HG02981 (cell line): ENCODE results near the gene CHCHD10.

Source experiments
- ATAC-seq: cut with Tn5 transposase; IDR thresholded peaks from one replicate; pipeline ENCODE4 v1.9.1; 2021; ENCODE audit warnings: mild to moderate bottlenecking, moderate library complexity; ENCODE audit not compliant: unreplicated experiment

Gene CHCHD10

GRCh38 chr22:23767673-23768548 lies at the start of gene CHCHD10:
CHCHD10 (minus strand) TSS chr22:23767972; CDS start chr22:23767874, 98 bp downstream.
- ATAC-seq = no peak

- ATAC-seq = no peak
These were observed 49.4 kb upstream of the CHCHD10 start for GRCh38 chr22:23817146-23817545.

- no peak for ATAC-seq
These were observed 48.6 kb upstream of the CHCHD10 start for GRCh38 chr22:23816156-23816976.

GRCh38 chr22:23815541-23816155 lies 47.9 kb upstream of the CHCHD10 start:
- ATAC-seq = no peak

GRCh38 chr22:23812378-23812777 lies 44.6 kb upstream of the CHCHD10 start:
- no peak for ATAC-seq

- no peak for ATAC-seq
These were observed 39.1 kb upstream of the CHCHD10 start for GRCh38 chr22:23806837-23807236.

- no peak for ATAC-seq
These were observed 37.1 kb upstream of the CHCHD10 start for GRCh38 chr22:23804781-23805291.

- ATAC-seq = no peak
These were observed 35.4 kb upstream of the CHCHD10 start for GRCh38 chr22:23803001-23803819.

GRCh38 chr22:23801886-23802377 lies 34.2 kb upstream of the CHCHD10 start:
- no peak for ATAC-seq

- no peak for ATAC-seq
These were observed 33.6 kb upstream of the CHCHD10 start for GRCh38 chr22:23801238-23801821.

- peak; percentile 63 for ATAC-seq
These were observed 32.8 kb upstream of the CHCHD10 start for GRCh38 chr22:23800297-23801237.

- ATAC-seq = no peak
These were observed 28.7 kb upstream of the CHCHD10 start for GRCh38 chr22:23796461-23796860.

- no peak for ATAC-seq
These were observed 25.6 kb upstream of the CHCHD10 start for GRCh38 chr22:23793326-23793725.

GRCh38 chr22:23791738-23792645 lies 24.2 kb upstream of the CHCHD10 start:
- ATAC-seq = no peak

GRCh38 chr22:23790819-23791737 lies 23.3 kb upstream of the CHCHD10 start:
- ATAC-seq = no peak

- no peak for ATAC-seq
These were observed 21.9 kb upstream of the CHCHD10 start for GRCh38 chr22:23789638-23790037.

GRCh38 chr22:23789121-23789520 lies 21.3 kb upstream of the CHCHD10 start:
- no peak for ATAC-seq
